ENCODE results near the gene ZFYVE28. TPM values are rescaled to one million over a fixed set of nuclear protein-coding genes. Genes with fewer than 3 reads are reported as not detected.

The ZFYVE28 gene
- total and polyA plus RNA-seq, 2 donors from 2014 or later, result 8.0 to 18.9 TPM

DNA sequence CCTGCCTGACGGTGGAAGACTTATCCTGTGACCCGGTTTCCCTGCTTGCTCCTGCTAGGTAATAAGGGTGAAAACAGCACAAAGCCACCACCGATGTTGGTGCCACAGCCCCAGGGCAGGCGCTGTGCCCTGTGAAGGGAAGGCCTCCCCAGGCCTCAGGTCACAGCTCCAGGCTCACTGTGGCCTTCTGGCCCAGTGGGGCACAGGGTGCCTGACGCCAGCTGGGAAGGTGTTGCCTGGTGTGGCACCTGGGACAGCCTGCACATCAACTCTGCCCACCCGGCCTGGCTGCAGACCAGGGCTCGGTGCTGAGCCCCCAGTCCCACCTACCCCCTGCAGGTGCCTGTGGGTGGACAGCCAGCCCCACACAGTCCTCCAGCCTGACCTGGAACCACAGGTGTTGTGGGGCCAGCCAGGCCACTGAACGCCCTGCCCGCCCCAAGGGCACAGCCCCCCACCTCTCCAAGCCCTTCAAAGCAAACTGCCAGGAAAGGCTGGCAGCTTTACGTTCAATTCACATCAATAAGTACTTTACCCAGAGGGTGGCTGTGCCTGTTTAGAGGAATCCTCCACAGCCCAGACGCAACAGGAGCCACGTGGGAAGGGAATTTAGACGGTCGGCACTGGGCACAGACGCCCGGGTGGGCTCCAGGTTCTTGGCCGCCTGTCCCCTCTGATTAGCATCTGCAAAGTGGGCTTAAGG, 54.3 kb downstream of the ZFYVE28 start:
- H3K9ac ChIP-seq (ENCODE audit: low read length in 3 of 3), result peak overlapping the region in 1 of 3 donors; percentile 41
- peak in 2 of 5 donors; percentile 54 to 68 for DNase-seq

DNA sequence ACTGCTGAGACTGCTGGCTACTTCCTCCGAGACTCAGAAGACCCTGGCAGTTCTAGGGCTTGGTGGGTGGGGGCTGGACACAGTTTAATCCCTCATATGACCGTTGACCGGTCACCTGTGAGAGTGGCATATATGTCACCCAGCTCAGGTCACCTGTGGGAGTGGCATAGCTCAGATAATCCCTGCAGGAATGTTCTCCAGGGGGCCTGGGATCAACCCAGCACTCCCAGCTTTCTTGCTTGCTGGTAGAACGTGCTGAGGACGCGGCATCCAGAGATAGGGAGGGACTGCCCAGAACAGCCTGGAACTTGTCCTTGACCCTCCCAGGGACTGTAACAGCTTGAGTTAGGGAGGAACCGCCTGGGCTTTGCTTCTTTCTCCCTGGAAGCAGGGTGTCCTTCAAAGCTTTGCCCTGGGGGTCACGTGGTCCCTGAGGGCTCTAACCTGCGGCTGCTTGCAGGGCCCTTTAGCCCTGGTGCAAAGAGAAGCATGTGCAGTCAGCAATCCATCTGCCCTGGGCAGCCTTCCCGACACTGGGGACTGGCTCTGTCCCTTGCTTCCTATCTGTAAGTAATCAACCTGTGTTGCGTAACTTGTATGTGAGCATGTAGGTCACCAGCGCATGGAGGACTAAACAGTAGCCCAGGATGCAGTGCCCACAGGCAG, 55.3 kb downstream of the ZFYVE28 start:
- no peak overlapping the region for H3K4me3 ChIP-seq (ENCODE audit: low read length in 3 of 3)
- no peaks in the 10 kb centered on the region for H3K9me3 ChIP-seq (ENCODE audit: control insufficient read depth in 2 of 3, insufficient read depth in 1 of 3, low read length in 3 of 3)
- TF ChIP-seq, protein P1, sequence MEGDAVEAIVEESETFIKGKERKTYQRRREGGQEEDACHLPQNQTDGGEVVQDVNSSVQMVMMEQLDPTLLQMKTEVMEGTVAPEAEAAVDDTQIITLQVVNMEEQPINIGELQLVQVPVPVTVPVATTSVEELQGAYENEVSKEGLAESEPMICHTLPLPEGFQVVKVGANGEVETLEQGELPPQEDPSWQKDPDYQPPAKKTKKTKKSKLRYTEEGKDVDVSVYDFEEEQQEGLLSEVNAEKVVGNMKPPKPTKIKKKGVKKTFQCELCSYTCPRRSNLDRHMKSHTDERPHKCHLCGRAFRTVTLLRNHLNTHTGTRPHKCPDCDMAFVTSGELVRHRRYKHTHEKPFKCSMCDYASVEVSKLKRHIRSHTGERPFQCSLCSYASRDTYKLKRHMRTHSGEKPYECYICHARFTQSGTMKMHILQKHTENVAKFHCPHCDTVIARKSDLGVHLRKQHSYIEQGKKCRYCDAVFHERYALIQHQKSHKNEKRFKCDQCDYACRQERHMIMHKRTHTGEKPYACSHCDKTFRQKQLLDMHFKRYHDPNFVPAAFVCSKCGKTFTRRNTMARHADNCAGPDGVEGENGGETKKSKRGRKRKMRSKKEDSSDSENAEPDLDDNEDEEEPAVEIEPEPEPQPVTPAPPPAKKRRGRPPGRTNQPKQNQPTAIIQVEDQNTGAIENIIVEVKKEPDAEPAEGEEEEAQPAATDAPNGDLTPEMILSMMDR (IDR thresholded peaks at IDR 0.05; ENCODE audit: borderline replicate concordance, extremely low read depth, insufficient read depth), result no peak
- no peaks in the 10 kb centered on the region for H3K27me3 ChIP-seq (ENCODE audit: control insufficient read depth, insufficient read depth, low read length)
- intact Hi-C loops (cut with DNase I), result no loop called here
- peak overlapping the region in 1 of 3 donors; percentile 51 for H3K9ac ChIP-seq (ENCODE audit: low read length in 3 of 3)
- H3K4me1 ChIP-seq (ENCODE audit: control insufficient read depth in 2 of 3, insufficient read depth in 2 of 3, low read depth in 1 of 3, low read length in 3 of 3), result peaks cover 0 to 21% (median 17%) of the 10 kb centered on the region in 3 donors
- no peaks in the 10 kb centered on the region for H3K36me3 ChIP-seq (ENCODE audit: control insufficient read depth in 2 of 3, insufficient read depth in 3 of 3, low read length in 3 of 3)
- peak in 2 of 5 donors; percentile 35 to 55 for DNase-seq
- FAIRE-seq, result no peak
- peak overlapping the region; percentile 25 to 57 for H3K27ac ChIP-seq (ENCODE audit: low read depth in 2 of 2, low read length in 2 of 2)

More for the DNA sequence above, 54.3 kb downstream of the ZFYVE28 start:
- Histone ChIP-seq H3K27ac (ENCODE audit: low read depth in 2 of 2, low read length in 2 of 2) (peak overlapping the region; percentile 25 to 57), H3K4me3 (ENCODE audit: low read length in 3 of 3) (peak overlapping the region in 2 of 3 donors; percentile 58 to 60), H3K27me3 (ENCODE audit: control insufficient read depth, insufficient read depth, low read length) (no peaks in the 10 kb centered on the region), H3K9me3 (ENCODE audit: control insufficient read depth in 2 of 3, insufficient read depth in 1 of 3, low read length in 3 of 3) (no peaks in the 10 kb centered on the region), H3K36me3 (ENCODE audit: control insufficient read depth in 2 of 3, insufficient read depth in 3 of 3, low read length in 3 of 3) (no peaks in the 10 kb centered on the region), H3K4me1 (ENCODE audit: control insufficient read depth in 2 of 3, insufficient read depth in 2 of 3, low read depth in 1 of 3, low read length in 3 of 3) (peaks cover 0 to 21% (median 17%) of the 10 kb centered on the region in 3 donors)
- intact Hi-C loops (cut with DNase I), result no loop called here
- TF ChIP-seq, protein P1 (IDR thresholded peaks at IDR 0.05; ENCODE audit: borderline replicate concordance, extremely low read depth, insufficient read depth), result no peak
- FAIRE-seq, result no peak

DNA sequence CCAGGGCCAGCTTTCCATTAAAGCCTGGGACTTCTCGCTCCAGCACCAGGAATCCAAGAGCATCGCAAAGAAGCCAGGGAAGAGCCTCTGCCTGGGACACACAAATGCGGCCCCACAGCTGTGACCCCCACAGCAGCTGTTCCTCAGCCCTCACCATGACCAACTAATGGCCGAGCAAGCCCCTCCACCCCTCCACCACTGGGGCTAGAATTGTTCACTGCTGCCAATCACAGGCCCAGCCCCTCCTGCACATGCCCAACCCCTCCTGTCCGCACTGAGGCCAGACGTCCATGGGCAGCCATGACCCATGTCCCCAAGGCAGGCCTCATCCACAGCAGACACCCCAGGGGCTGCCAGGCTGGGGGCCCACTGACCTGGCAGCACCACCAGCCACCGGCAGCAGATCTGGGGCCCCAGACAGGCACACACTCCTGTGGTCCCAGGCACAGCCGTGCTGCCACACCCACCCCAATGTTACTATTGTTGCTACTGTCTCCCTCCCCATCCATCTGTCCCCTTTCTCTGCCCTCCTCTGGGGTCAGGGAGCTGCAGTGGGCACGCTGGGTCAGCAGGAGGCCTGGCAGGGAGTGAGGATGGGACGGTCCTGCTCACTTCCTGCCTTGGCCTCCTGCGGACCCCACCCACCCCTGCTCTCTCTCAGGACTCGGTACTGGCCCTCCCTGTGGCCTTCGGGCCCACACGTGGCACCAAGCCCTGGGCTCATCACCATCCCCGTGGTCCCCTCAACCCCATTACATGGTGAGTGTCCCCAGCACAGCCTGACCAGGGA, 56.0 kb downstream of the ZFYVE28 start:
- FAIRE-seq, result no peak
- intact Hi-C loops (cut with DNase I), result no loop called here

More for the DNA sequence above, 56.0 kb downstream of the ZFYVE28 start:
- Histone ChIP-seq H3K27ac (ENCODE audit: low read depth in 2 of 2, low read length in 2 of 2) (peak overlapping the region in 1 of 2 donors; percentile 8), H3K9ac (ENCODE audit: low read length in 3 of 3) (no peak overlapping the region), H3K36me3 (ENCODE audit: control insufficient read depth in 2 of 3, insufficient read depth in 3 of 3, low read length in 3 of 3) (no peaks in the 10 kb centered on the region), H3K4me3 (ENCODE audit: low read length in 3 of 3) (no peak overlapping the region), H3K9me3 (ENCODE audit: control insufficient read depth in 2 of 3, insufficient read depth in 1 of 3, low read length in 3 of 3) (no peaks in the 10 kb centered on the region), H3K27me3 (ENCODE audit: control insufficient read depth, insufficient read depth, low read length) (no peaks in the 10 kb centered on the region), H3K4me1 (ENCODE audit: control insufficient read depth in 2 of 3, insufficient read depth in 2 of 3, low read depth in 1 of 3, low read length in 3 of 3) (peaks cover 0 to 21% (median 17%) of the 10 kb centered on the region in 3 donors)
- TF ChIP-seq, protein P1 (IDR thresholded peaks at IDR 0.05; ENCODE audit: borderline replicate concordance, extremely low read depth, insufficient read depth), result no peak
- peak in 2 of 5 donors; percentile 34 to 49 for DNase-seq
